Calu3 (cell line): ENCODE data around the gene SLC9A1. TPM values are rescaled to one million over a fixed set of nuclear protein-coding genes. Genes with fewer than 3 reads are reported as not detected.

ENCODE experiments used
- BruUV-seq: library from RNA; stranded (reverse); fragments of 400-500 nt; replicated peaks from 2 replicates; lab custom pipeline; 2021; lab: Mats Ljungman, UMichigan
- CTCF ChIA-PET: fragments of 300-600 bp; sonication (Branson Sonifier 250); formaldehyde crosslinking; loops from one replicate; lab custom pipeline; 2022; ENCODE audit warnings: antibody characterized with exemption; lab: Charles Lee
- DNase-seq: peaks from one replicate; pipeline ENCODE4 v3.0.0; 2022
- H3K27ac Mint-ChIP-seq: one replicate; pipeline ENCODE4 v1.8.0; 2022; ENCODE audit warnings: mixed read lengths; ENCODE audit not compliant: unreplicated experiment
- H3K27me3 Mint-ChIP-seq: one replicate; pipeline ENCODE4 v1.8.0; 2022; ENCODE audit warnings: mixed read lengths; ENCODE audit not compliant: unreplicated experiment
- H3K36me3 Mint-ChIP-seq: one replicate; pipeline ENCODE4 v1.8.0; 2022; ENCODE audit warnings: mild to moderate bottlenecking, moderate library complexity, mixed read lengths; ENCODE audit not compliant: insufficient read depth, unreplicated experiment
- H3K4me1 Mint-ChIP-seq: one replicate; pipeline ENCODE4 v1.8.0; 2022; ENCODE audit warnings: mild to moderate bottlenecking, low read depth, mixed read lengths; ENCODE audit not compliant: unreplicated experiment
- H3K4me3 Mint-ChIP-seq: one replicate; pipeline ENCODE4 v1.8.0; 2022; ENCODE audit warnings: mild to moderate bottlenecking, low read depth, moderate library complexity, mixed read lengths; ENCODE audit not compliant: unreplicated experiment
- H3K9me3 Mint-ChIP-seq: one replicate; pipeline ENCODE4 v1.8.0; 2022; ENCODE audit warnings: low read depth, mixed read lengths; ENCODE audit not compliant: unreplicated experiment
- intact Hi-C: fragments of 100-400 bp; cut with micrococcal nuclease; formaldehyde crosslinking; loops from one replicate; pipeline ENCODE4 v1.10.0; 2022; ENCODE audit not compliant: unreplicated experiment
- total RNA-seq: library from RNA; stranded (reverse); gene quantifications from 2 replicates; pipeline ENCODE4 v1.2.3, GENCODE V29; 2022
- TF ChIP-seq, protein P1 (sequence below): fragments of 200-600 bp; IDR thresholded peaks from one replicate; pipeline ENCODE4 v1.8.0; 2022; ENCODE audit warnings: antibody characterized with exemption; ENCODE audit not compliant: unreplicated experiment

Gene SLC9A1
- total RNA-seq, 1 experiment from 2014 or later = 17.4 TPM

DNA sequence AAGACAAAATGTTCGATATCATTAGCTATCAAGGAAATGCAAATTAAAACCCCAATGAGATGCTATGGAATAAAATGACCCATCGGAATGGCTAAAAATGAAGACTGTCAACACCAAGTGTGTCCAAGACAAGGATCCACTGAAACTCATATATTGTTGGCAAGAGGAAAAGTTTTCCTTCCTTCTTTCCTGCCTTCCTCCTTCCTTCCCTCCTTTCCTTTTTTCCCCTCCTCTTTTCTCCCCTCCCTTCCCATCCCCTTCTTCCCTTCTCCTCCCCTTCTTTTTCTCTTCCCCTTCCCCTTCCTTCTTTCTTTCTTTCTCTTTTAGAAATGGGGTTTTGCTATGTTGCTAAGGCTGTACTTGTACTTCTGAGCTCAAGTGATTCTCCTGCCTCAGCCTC is 78.1 kb downstream of the SLC9A1 start:
- intact Hi-C loops = no loop called here
- CTCF ChIA-PET = no interaction called here
- BruUV-seq = no TSS peak
- Mint-ChIP-seq H3K4me1 (no peaks in the 10 kb centered on the region), H3K27ac (no peak overlapping the region), H3K9me3 (no peaks in the 10 kb centered on the region), H3K27me3 (peaks cover 18% of the 10 kb centered on the region), H3K4me3 (no peak overlapping the region), H3K36me3 (no peaks in the 10 kb centered on the region)
- no peak for DNase-seq
- TF ChIP-seq, protein P1, sequence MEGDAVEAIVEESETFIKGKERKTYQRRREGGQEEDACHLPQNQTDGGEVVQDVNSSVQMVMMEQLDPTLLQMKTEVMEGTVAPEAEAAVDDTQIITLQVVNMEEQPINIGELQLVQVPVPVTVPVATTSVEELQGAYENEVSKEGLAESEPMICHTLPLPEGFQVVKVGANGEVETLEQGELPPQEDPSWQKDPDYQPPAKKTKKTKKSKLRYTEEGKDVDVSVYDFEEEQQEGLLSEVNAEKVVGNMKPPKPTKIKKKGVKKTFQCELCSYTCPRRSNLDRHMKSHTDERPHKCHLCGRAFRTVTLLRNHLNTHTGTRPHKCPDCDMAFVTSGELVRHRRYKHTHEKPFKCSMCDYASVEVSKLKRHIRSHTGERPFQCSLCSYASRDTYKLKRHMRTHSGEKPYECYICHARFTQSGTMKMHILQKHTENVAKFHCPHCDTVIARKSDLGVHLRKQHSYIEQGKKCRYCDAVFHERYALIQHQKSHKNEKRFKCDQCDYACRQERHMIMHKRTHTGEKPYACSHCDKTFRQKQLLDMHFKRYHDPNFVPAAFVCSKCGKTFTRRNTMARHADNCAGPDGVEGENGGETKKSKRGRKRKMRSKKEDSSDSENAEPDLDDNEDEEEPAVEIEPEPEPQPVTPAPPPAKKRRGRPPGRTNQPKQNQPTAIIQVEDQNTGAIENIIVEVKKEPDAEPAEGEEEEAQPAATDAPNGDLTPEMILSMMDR = no peak

- no peaks in the 10 kb centered on the region for H3K9me3 Mint-ChIP-seq
- CTCF ChIA-PET = no interaction called here
- no peak for DNase-seq
- no peak overlapping the region for H3K4me3 Mint-ChIP-seq
- BruUV-seq = no TSS peak
- no peaks in the 10 kb centered on the region for H3K4me1 Mint-ChIP-seq
- H3K27ac Mint-ChIP-seq = no peak overlapping the region
- intact Hi-C loops = no loop called here
- no peaks in the 10 kb centered on the region for H3K36me3 Mint-ChIP-seq
- H3K27me3 Mint-ChIP-seq = peaks cover 18% of the 10 kb centered on the region
- TF ChIP-seq, protein P1 = no peak
Measured at GRCh38 chr1:27074175-27074780, 80.6 kb downstream of the SLC9A1 start.

DNA sequence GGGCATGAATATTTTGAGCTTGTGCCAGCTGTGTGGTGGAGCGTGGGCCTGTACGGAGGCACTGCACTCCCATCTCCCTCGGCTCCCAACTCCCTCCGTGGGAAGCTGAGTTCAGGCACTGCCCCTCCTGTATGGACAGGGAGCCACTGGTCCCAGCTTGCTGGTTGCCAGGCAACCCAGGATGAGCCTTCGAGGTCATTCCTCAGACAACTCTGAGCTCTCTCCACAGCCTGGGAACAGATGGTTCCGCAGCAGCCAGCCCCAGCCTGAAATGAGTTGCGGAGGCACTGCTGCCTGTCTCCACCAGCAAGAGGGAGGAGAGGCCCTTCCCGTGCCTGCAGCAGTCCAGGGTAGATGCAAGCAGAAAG is 83.9 kb downstream of the SLC9A1 start:
- CTCF ChIA-PET = no interaction called here
- no peaks in the 10 kb centered on the region for H3K9me3 Mint-ChIP-seq
- intact Hi-C loops = no loop called here
- no peaks in the 10 kb centered on the region for H3K27me3 Mint-ChIP-seq
- no peaks in the 10 kb centered on the region for H3K4me1 Mint-ChIP-seq
- no peak overlapping the region for H3K4me3 Mint-ChIP-seq
- H3K27ac Mint-ChIP-seq = no peak overlapping the region
- no peak for DNase-seq
- BruUV-seq = no TSS peak
- no peaks in the 10 kb centered on the region for H3K36me3 Mint-ChIP-seq
- TF ChIP-seq, protein P1 = no peak

DNA sequence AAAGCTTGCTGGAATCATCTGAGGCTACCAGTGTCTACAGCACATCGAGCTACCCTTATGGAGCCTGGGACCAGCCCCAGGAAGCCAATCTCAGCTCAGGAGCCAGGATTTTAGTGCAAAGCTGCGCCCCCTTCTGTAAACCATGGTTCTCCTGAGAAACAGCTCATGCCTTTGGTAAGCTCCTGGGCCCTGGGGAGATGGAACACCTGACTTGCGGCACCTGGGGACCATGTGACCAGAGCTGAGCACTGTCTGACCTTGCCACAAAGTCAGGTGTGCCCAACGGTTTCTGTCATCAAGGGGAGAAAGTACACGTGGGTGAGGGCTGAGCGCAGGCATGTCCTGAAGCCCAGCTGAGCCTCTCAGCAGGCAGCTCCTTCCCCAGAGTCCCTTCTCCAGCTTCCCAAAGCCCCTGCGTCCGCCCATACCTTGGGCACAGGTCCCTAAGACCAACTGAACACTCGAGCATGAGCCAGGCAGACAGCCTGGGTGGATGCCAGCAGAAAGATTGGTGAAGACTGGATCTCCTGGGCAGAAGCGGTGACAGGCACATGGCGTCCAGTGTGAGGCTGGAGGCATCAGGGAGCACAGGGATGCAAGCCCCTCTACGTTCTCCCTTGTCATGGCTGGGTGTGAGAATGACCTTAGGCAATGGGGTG is 84.4 kb downstream of the SLC9A1 start:
- Mint-ChIP-seq H3K4me3 (no peak overlapping the region), H3K27ac (no peak overlapping the region), H3K27me3 (no peaks in the 10 kb centered on the region), H3K36me3 (no peaks in the 10 kb centered on the region), H3K9me3 (no peaks in the 10 kb centered on the region), H3K4me1 (no peaks in the 10 kb centered on the region)
- no TSS peak for BruUV-seq
- TF ChIP-seq, protein P1 = no peak
- CTCF ChIA-PET = no interaction called here
- intact Hi-C loops = no loop called here
- DNase-seq = no peak
